Mesendoderm (in vitro differentiated cells): ENCODE results near the gene CFAP46.
A peak's percentile ranks its signal among the peaks of the same experiment; 100 is the strongest.

Source experiments
- DNase-seq: peaks from one replicate; pipeline ENCODE4 v3.0.0; 2013
- H2AK5ac ChIP-seq: 2 replicates; pipeline ENCODE4 v1.6.1; 2013; ENCODE audit warnings: low read length, inconsistent platforms
- H2BK120ac ChIP-seq: 2 replicates; pipeline ENCODE4 v1.6.1; 2013; ENCODE audit warnings: low read depth, mild to moderate bottlenecking, low read length, moderate library complexity, mixed read lengths
- H2BK15ac ChIP-seq: replicated peaks from 2 replicates; pipeline ENCODE4 v1.6.1; 2013; ENCODE audit warnings: low read depth, mild to moderate bottlenecking, moderate library complexity
- H2BK5ac ChIP-seq: 2 replicates; pipeline ENCODE4 v1.6.1; 2013; ENCODE audit warnings: low read length, inconsistent platforms
- H3K18ac ChIP-seq: 2 replicates; pipeline ENCODE4 v1.6.1; 2013; ENCODE audit warnings: mild to moderate bottlenecking, low read length, mixed read lengths
- H3K23ac ChIP-seq: one replicate; pipeline ENCODE4 v1.6.1; 2013; ENCODE audit warnings: low read length
- H3K27ac ChIP-seq: 2 replicates; pipeline ENCODE4 v1.5.1; 2013; ENCODE audit warnings: low read depth, mild to moderate bottlenecking, inconsistent platforms, low read length, moderate library complexity
- H3K27me3 ChIP-seq: 2 replicates; pipeline ENCODE4 v1.6.1; 2013; ENCODE audit warnings: low read length, control low read depth, mild to moderate bottlenecking, inconsistent platforms; ENCODE audit not compliant: insufficient read depth, poor library complexity
- H3K36me3 ChIP-seq: 2 replicates; pipeline ENCODE4 v1.6.1; 2013; ENCODE audit warnings: low read length, inconsistent platforms; ENCODE audit not compliant: control insufficient read depth, insufficient read depth
- H3K4ac ChIP-seq: one replicate; pipeline ENCODE4 v1.6.1; 2013; ENCODE audit warnings: low read depth, mild to moderate bottlenecking, low read length, moderate library complexity
- H3K4me1 ChIP-seq: 2 replicates; pipeline ENCODE4 v1.6.1; 2013; ENCODE audit warnings: low read depth, low read length, inconsistent platforms; ENCODE audit not compliant: control insufficient read depth
- H3K4me2 ChIP-seq: 2 replicates; pipeline ENCODE4 v1.6.1; 2013; ENCODE audit warnings: low read length
- H3K4me3 ChIP-seq: 2 replicates; pipeline ENCODE4 v1.5.1; 2013; ENCODE audit warnings: mild to moderate bottlenecking, low read length
- H3K56ac ChIP-seq: one replicate; pipeline ENCODE4 v1.6.1; 2013; ENCODE audit warnings: low read length
- H3K79me1 ChIP-seq: 2 replicates; pipeline ENCODE4 v1.6.1; 2013; ENCODE audit warnings: low read length, inconsistent platforms
- H3K79me2 ChIP-seq: 2 replicates; pipeline ENCODE4 v1.6.1; 2013; ENCODE audit warnings: mild to moderate bottlenecking, low read length; ENCODE audit not compliant: control insufficient read depth, insufficient read depth
- H3K9ac ChIP-seq: 2 replicates; pipeline ENCODE4 v1.6.1; 2013; ENCODE audit warnings: low read length, inconsistent platforms
- H4K5ac ChIP-seq: one replicate; pipeline ENCODE4 v1.6.1; 2013; ENCODE audit warnings: low read length
- H4K8ac ChIP-seq: one replicate; pipeline ENCODE4 v1.6.1; 2013; ENCODE audit warnings: low read depth, mild to moderate bottlenecking, control low read depth, low read length, moderate library complexity
- whole genome bisulfite sequencing: extraction: QIAGEN DNeasy Blood & Tissue Kit; methylation state at CpG from one replicate; pipeline ENCODE4 v1.1.7; 2013; ENCODE audit warnings: low lambda C conversion rate, missing lambda C conversion rate; ENCODE audit not compliant: insufficient coverage; ENCODE audit errors: extremely low coverage; 5-methylcytosine and 5-hydroxymethylcytosine counted together

CFAP46 gene

DNA sequence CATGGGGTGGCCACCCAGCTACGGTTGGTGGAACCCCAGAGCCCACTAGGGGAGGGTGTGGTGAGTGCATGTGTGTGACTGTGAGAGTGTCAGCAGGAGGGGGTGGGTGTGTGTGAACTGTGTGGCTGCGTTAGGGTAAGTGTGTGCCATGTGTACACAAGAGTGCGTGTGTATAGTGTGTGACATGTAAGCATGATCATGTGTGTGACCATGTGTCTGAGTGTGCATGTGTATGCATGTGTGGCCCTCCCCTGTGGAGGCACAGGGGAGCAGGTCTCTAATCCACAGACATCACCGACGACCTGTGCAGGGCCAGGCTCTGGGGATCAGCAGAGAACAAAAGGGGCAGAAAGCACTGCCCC lies 3.5 kb upstream of the CFAP46 start:
- Histone ChIP-seq H3K27me3 (no peaks in the 10 kb centered on the region), H4K5ac (no peak overlapping the region), H3K56ac (no peak overlapping the region), H3K27ac (no peak overlapping the region), H4K8ac (no peak overlapping the region), H2BK5ac (no peak overlapping the region), H3K79me1 (no peaks in the 10 kb centered on the region), H2BK15ac (no peak overlapping the region), H3K4me3 (no peak overlapping the region), H2BK120ac (no peak overlapping the region), H3K18ac (no peak overlapping the region), H3K4ac (no peak overlapping the region), H3K4me2 (no peak overlapping the region), H3K36me3 (no peaks in the 10 kb centered on the region), H3K9ac (no peak overlapping the region), H3K79me2 (no peaks in the 10 kb centered on the region), H2AK5ac (no peak overlapping the region), H3K4me1 (no peaks in the 10 kb centered on the region), H3K23ac (no peak overlapping the region)
- WGBS: no CpG with 5 or more reads among the region's 5 CpGs
- no peak for DNase-seq

DNA sequence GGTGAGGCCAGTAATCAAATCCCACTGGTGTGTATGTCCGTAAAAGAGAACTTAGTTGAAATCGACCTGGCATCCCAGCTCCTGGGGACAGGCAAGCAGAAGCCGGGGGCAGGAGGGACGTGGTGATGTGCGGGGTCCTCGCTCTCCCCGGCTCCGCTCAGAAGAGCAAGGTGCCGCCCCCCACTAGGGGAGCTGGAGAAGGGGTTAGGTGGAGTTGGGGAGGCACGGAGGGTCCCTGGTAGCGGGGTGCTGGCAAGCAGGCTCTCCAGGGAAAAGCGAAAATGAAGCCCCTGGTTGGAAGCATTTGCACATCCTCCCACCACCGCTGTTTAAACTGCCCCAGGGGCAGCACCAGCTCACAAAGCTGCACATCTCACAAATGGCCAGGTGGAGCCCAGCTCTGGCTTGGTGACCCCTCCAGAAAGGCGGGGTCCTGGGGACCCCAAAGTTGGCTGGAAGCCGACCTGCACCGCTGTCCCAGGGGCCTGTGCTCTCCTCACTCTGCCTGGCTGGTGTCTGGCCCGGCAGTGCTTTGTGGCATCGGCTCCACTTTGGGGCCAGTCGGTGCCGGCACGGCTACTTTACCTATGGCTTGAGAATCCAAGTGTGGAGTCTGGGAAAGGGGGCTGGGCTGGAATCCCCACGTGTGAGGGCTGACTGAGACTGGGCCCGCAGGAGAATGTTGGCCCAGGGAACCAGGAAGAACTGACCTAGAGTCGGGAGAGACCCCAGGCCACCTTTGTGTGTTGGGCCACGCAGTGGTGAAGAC lies 2.9 kb upstream of the CFAP46 start:
- H2BK120ac ChIP-seq: no peak overlapping the region
- no peak overlapping the region for H3K4ac ChIP-seq
- no peaks in the 10 kb centered on the region for H3K27me3 ChIP-seq
- no peak for DNase-seq
- no peak overlapping the region for H3K4me2 ChIP-seq
- no peak overlapping the region for H2BK5ac ChIP-seq
- no peaks in the 10 kb centered on the region for H3K79me2 ChIP-seq
- no peak overlapping the region for H4K8ac ChIP-seq
- H3K79me1 ChIP-seq: no peaks in the 10 kb centered on the region
- H3K4me1 ChIP-seq: no peaks in the 10 kb centered on the region
- no peak overlapping the region for H2BK15ac ChIP-seq
- H4K5ac ChIP-seq: no peak overlapping the region
- H3K23ac ChIP-seq: no peak overlapping the region
- H3K18ac ChIP-seq: no peak overlapping the region
- no peak overlapping the region for H3K56ac ChIP-seq
- no peak overlapping the region for H3K27ac ChIP-seq
- H3K4me3 ChIP-seq: no peak overlapping the region
- no peak overlapping the region for H3K9ac ChIP-seq
- H2AK5ac ChIP-seq: no peak overlapping the region
- H3K36me3 ChIP-seq: no peaks in the 10 kb centered on the region
- WGBS: no CpG with 5 or more reads among the region's 25 CpGs

DNA sequence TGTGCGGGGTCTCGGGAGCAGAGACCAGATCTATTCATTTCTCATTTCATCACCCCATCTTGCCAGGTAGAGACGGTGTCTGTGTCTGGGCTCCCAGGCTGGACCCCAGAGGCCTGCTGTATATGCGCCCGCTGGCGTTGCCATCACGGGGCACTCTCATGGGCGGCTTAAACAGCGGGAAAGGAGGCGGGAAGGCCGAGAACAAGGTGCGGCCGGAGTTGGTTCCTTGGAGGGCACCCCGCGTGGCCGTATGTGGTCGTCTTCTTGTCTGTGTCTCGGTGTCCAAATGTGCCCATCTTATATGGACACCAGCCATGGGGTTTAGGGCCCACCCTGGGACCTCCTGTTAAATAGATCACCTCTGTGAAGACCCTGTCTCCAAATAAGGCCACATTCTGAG lies 2.1 kb upstream of the CFAP46 start:
- no peak overlapping the region for H2AK5ac ChIP-seq
- H4K8ac ChIP-seq: no peak overlapping the region
- no peaks in the 10 kb centered on the region for H3K79me2 ChIP-seq
- no peak overlapping the region for H2BK120ac ChIP-seq
- H3K56ac ChIP-seq: no peak overlapping the region
- H3K4me1 ChIP-seq: no peaks in the 10 kb centered on the region
- no peak for DNase-seq
- no peaks in the 10 kb centered on the region for H3K36me3 ChIP-seq
- WGBS: no CpG with 5 or more reads among the region's 18 CpGs
- no peaks in the 10 kb centered on the region for H3K27me3 ChIP-seq
- H2BK15ac ChIP-seq: no peak overlapping the region
- H4K5ac ChIP-seq: no peak overlapping the region
- H3K18ac ChIP-seq: no peak overlapping the region
- H3K23ac ChIP-seq: no peak overlapping the region
- H3K79me1 ChIP-seq: no peaks in the 10 kb centered on the region
- H3K4ac ChIP-seq: no peak overlapping the region
- H3K27ac ChIP-seq: no peak overlapping the region
- no peak overlapping the region for H3K4me3 ChIP-seq
- no peak overlapping the region for H3K9ac ChIP-seq
- no peak overlapping the region for H2BK5ac ChIP-seq
- H3K4me2 ChIP-seq: no peak overlapping the region

GRCh38 chr10:132943791-132944404 lies 1.5 kb upstream of the CFAP46 start:
- DNase-seq: no peak
- WGBS: no CpG with 5 or more reads among the region's 12 CpGs
- no peaks in the 10 kb centered on the region for H3K4me1 ChIP-seq

GRCh38 chr10:132943058-132943790 lies 854 bp upstream of the CFAP46 start:
- Histone ChIP-seq H4K8ac (no peak overlapping the region), H2AK5ac (no peak overlapping the region), H3K18ac (no peak overlapping the region), H3K4me3 (no peak overlapping the region), H3K36me3 (no peaks in the 10 kb centered on the region), H3K4me2 (peak overlapping the region; percentile 66), H2BK5ac (no peak overlapping the region), H3K79me2 (no peaks in the 10 kb centered on the region), H2BK15ac (no peak overlapping the region), H4K5ac (no peak overlapping the region), H3K4me1 (no peaks in the 10 kb centered on the region), H3K56ac (peak overlapping the region; percentile 29), H3K79me1 (no peaks in the 10 kb centered on the region), H3K27me3 (no peaks in the 10 kb centered on the region), H3K23ac (no peak overlapping the region), H3K27ac (no peak overlapping the region), H3K9ac (peak overlapping the region; percentile 40), H3K4ac (no peak overlapping the region), H2BK120ac (no peak overlapping the region)
- DNase-seq: no peak
- no CpG with 5 or more reads among the region's 43 CpGs for WGBS

More at GRCh38 chr10:132943791-132944404, 1.5 kb upstream of the CFAP46 start:
- no peak overlapping the region for H2BK15ac ChIP-seq
- H3K56ac ChIP-seq: no peak overlapping the region
- no peak overlapping the region for H3K4me3 ChIP-seq
- H3K4me2 ChIP-seq: no peak overlapping the region
- H4K8ac ChIP-seq: no peak overlapping the region
- no peak overlapping the region for H2BK120ac ChIP-seq
- no peaks in the 10 kb centered on the region for H3K36me3 ChIP-seq
- no peaks in the 10 kb centered on the region for H3K27me3 ChIP-seq
- H3K9ac ChIP-seq: no peak overlapping the region
- H2BK5ac ChIP-seq: no peak overlapping the region
- no peak overlapping the region for H3K23ac ChIP-seq
- no peak overlapping the region for H4K5ac ChIP-seq
- no peak overlapping the region for H3K18ac ChIP-seq
- H3K4ac ChIP-seq: no peak overlapping the region
- H3K79me1 ChIP-seq: no peaks in the 10 kb centered on the region
- H2AK5ac ChIP-seq: no peak overlapping the region
- H3K27ac ChIP-seq: no peak overlapping the region
- H3K79me2 ChIP-seq: no peaks in the 10 kb centered on the region
